Activated gamma-delta T cell (primary cell): Measurements from ENCODE around the gene SMYD3.

Experiments used
- DNase-seq: peaks from one replicate; lab custom pipeline; 2025; lab: John Stamatoyannopoulos, UW

SMYD3 gene

DNA sequence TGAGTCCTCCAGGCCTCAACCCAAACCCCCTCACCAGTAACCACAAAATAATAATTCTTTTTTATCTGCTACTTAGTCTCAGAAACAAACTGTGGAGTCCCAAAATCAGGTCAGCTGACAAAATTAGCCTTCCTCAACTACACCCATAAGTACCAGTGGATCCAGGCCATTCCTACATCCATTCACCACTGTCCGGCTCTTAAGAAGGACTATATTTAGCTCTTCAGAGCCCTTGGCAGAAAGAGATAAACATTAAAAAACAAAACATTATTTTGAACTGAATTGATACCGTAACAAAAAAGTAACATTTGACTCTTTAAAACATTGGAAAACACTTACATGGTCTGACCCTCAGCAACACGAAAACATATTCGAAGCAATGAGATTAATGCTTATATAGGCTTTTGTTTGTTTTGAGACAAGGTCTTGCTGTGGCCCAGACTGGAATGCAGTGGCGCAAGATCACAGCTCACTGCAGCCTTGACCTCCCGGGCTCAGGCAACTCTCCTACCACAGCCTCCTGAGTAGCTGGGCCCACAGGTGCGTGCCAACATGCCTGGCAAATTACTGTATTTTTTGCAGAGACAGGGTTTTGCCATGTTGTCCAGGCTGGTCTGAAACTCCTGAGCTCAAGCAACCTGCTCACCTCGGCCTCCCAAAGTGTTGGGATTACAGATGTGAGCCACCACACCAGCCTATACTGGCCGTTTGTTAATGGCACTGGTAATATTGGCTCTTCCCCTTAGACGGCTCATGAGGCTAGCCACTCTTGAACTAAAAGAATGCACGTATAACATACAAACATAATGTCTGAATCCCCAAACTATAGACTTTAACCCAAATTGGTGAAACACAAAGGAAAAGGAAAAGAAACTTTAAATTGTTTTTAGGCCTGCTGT is 330.7 kb downstream of the SMYD3 start:
- DNase-seq = no peak

DNA sequence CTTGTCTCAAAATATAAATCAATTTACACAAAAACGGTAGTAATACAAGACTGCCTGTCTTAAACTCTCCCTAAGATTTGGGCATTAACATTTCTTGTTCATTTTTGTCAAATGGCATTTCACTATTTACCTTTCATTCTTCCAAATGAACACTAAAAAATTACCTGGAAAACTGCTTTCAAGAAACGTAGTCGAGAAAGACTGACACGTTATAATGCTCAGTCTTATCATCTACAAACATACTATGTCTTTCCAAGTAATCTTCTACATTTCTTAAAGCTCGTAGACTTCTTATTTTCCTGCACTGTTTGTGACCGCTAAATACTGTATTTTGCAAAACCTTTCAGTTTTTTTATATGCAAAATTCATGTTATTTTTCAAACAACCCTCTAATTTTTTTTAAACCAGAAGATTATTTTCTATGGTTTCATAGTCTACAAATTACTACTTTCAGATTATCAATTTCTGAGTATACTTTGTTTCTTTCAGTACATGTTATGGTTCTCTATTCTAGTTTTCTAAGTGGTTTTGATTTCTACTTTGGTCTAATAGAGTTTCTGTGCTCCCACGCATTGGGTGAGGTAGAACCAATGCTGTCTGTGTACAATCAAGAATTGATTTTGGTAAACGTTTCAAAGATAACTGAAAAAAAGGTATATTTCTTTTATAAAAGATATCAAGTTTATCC is 336.4 kb downstream of the SMYD3 start:
- no peak for DNase-seq

DNA sequence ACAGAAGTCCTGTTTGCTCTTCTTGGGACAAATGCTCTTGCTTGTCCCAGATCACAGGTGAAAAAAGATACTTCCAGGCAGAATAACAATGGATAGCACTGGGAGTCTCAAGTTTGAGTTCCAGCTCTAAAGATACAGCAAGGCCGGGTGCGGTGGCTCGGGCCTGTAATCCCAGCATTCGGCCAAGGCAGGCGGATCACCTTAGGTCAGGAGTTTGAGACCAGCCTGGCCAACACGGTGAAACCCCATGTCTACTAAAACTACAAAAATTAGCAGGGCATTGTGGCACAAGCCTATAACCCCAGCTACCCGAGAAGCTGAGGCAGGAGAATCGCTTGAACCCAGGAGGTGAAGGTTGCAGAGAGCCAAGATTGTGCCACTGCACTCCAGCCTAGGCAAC is 337.6 kb downstream of the SMYD3 start:
- DNase-seq = no peak

- DNase-seq = no peak
These were observed 338.1 kb downstream of the SMYD3 start for GRCh38 chr1:246169019-246169418.

DNA sequence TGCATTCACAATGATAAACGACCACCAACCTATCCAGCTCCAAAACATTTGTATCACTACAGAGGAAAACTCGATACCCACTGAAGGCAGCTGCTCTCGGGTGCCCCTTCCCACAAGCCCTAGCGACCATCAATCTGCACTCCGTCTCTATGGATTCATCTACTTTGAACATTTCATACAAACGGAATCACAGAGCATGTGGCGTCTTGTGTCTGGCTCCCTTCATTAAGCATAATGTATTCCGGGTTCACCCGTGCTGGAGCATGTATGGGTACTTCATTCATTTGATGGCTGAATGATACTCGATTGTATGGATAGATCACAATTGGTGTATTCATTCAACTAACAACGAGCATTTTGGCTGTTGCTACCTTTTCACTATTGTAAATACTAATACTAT is 340.2 kb downstream of the SMYD3 start:
- no peak for DNase-seq

- DNase-seq = no peak
These were observed 341.0 kb downstream of the SMYD3 start for GRCh38 chr1:246165826-246166709.

GRCh38 chr1:246164764-246165163 is 342.3 kb downstream of the SMYD3 start:
- no peak for DNase-seq

DNA sequence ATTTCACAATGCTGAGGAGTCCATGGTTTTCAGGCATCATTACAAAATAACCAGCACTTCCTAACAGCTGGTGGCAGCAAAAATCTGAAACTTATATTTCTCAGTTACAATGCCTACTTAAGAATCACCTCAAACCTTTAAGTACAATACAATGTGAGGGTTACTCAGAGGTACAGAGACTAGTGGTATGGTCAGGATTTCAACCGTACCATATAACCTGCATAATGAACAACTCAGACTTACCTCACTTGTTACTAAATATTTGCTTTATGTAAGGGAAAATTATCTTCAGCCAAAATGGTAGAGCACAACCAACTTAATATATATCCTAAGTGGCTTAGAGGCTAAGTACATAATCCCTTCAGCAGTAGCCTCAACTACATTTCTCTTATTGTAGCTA is 344.5 kb downstream of the SMYD3 start:
- DNase-seq = no peak

- no peak for DNase-seq
These were observed 345.5 kb downstream of the SMYD3 start for GRCh38 chr1:246161626-246162025.

DNA sequence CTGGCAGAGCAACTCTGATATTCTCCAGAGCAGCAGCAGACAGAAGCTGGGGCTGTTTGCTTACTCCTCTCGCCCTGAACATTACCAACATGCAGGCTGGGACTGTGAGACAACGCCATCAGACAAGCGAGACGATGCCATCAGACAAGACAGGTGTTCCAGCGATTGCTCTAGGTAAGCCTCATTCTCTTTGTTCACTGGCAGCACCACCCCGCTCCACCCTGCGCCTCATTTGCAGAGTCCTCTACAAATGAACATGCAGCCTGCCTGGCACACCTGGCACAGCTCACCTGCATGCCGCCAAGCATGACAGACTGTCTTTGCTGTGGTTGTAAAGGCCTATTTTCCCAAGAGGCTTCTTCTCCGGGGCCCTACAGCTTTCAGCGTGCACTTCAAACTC is 346.2 kb downstream of the SMYD3 start:
- no peak for DNase-seq

DNA sequence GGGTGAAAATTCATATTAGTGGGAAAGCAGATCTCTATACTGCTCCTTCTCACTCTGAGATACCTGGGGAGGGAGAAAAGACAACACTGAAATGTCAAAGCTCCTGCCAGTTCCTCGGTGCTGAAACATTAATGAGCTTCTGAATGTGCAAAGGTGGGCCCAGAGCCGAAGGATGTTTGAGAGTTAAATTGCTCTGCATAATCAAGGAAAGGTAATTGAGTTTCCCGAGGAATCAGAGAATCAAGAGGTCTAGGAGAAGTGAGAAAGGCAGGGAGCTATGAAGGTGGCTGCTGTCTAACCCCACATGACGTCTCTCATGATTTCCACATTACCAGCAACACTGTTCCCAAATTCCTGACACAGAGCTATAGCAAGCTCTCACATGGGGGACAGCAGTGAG is 346.7 kb downstream of the SMYD3 start:
- DNase-seq = no peak

DNA sequence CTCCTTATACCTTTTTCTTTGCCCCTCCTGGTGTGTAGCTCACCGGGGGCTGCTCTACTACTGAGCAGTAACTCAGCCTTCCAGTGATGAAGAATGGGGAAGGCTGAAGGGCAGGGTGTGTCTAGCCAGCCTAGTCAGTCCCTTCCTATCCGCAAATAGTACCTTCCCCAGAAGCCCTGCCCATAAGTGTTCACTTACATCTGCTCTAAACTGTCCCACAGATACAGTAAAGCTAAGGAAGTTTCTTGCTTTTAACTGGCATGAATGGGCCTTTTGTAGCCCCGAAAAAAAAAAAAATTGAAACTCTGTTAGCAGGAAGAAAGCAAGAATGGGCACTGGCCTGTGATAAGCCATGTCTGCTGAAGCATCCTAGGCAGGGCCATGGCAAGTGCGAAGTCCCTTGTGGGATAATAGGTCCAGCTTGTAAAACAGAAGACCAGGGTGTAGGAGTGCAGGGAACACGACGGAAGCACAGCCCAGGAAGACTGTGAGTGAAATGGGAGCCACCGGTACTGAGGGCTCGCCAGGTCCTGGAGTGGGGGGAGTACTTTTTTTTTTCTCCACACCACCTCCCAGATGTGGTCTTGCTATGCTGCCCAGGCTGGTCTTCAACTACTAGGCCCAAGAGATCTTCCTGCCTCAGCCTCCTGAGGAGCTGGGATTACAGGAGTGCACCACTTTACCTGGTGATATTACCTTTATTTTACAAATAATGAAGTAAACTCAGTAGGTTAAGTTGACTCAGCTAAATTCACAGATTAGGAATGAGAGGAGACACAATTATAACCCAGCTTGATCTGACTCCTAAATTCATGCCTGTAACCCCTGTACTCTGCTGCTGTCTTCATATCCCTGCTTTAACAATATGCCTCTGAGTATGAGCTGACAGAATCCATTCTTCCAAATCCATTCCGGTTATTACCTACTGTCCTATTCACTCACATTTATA is 347.5 kb downstream of the SMYD3 start:
- DNase-seq = no peak

- no peak for DNase-seq
These were observed 348.9 kb downstream of the SMYD3 start for GRCh38 chr1:246158131-246158530.

DNA sequence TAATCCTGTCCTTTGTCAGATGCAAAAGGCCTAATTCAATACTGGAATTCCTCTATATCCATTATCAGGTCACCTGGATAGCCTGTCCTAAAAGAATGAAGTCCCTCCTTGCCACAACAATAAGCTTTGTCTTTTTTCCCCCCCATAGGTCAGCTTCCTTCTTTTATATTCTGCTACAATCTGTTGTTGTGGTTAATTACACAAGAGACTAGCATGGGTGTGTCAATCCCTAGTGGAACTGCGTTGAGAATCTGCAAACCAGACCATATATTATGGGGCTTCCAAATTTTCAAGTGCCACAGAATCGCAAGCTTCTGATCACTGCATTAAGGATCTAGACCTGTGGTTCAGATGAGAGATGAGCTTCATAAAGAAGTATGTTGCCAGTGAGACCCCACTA is 349.6 kb downstream of the SMYD3 start:
- no peak for DNase-seq

DNA sequence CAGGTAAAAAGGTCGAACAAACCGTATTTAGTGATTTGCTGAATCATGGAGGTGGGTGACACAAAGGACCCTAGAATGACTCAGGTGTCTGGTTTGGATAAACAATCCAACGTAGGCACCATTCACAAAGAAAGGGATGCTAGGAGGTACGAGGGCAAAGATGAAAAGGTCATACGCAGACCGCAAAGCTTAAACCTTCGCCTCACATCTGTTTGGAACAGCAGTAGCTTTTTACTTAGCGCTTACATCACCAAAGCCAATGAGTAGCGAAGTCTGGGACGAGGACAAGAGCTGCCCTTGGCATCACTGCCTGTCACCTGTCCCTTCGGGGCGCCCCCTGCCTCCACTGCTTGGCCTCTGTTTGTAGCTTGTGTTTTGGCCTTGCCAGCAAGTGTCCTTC is 350.2 kb downstream of the SMYD3 start:
- no peak for DNase-seq

DNA sequence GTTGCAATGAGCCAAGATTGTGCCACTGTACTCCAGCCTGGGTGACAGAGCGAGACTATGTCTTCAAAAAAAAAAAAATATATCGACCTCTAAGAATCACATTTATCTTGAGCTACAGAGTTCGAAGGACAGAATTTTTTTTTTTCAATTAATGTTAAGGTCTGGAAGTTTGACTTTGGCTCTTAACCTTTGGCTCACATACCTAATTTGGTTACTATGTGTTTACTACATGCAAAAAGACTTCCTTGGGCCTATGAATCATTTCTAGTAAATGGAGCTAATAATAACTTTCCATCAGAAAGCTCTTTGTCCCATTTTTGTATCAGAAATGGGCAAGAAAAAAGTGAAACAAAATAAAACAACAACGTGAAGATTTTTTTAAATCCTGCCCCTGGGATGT is 351.2 kb downstream of the SMYD3 start:
- no peak for DNase-seq

GRCh38 chr1:246153796-246154212 is 353.3 kb downstream of the SMYD3 start:
- no peak for DNase-seq

DNA sequence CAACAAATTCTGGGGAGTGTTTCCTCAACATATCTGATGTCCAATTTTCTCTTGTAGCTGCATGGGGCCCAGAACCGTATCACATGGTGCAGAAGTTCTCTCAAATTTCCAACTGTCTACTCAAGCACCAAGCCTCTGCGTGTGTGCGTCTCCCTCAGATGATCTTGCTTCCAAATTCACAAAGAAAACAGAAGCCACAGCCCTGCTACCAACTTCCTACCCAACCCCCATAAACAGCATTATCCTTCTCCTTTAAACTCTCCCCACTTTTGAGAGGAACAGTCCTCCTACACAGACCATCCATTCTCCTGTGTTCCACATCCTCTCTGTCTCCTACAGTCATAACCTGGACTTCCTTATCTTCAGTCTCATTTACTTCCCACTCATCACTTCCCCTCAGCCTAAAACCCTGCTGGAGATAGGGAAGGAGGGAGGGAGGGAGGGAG is 354.1 kb downstream of the SMYD3 start:
- no peak for DNase-seq

GRCh38 chr1:246151796-246152434 is 355.2 kb downstream of the SMYD3 start:
- DNase-seq = no peak

GRCh38 chr1:246149543-246149942 is 357.5 kb downstream of the SMYD3 start:
- no peak for DNase-seq
